GM12892 (cell line): ENCODE results near the gene KCNMA1.

Experiments used
- POLR2A ChIP-seq: IDR thresholded peaks from 2 replicates; pipeline ENCODE4 v1.6.1; 2011; ENCODE audit warnings: low read depth, low read length, control low read depth
- POLR2AphosphoS5 ChIP-seq: IDR thresholded peaks from 2 replicates; pipeline ENCODE4 v1.6.1; 2011; ENCODE audit warnings: low read depth, low read length, control low read depth
- TAF1 ChIP-seq: IDR thresholded peaks from 2 replicates; pipeline ENCODE4 v1.6.1; 2011; ENCODE audit warnings: low read depth, mild to moderate bottlenecking, control low read depth, low read length, borderline replicate concordance

DNA sequence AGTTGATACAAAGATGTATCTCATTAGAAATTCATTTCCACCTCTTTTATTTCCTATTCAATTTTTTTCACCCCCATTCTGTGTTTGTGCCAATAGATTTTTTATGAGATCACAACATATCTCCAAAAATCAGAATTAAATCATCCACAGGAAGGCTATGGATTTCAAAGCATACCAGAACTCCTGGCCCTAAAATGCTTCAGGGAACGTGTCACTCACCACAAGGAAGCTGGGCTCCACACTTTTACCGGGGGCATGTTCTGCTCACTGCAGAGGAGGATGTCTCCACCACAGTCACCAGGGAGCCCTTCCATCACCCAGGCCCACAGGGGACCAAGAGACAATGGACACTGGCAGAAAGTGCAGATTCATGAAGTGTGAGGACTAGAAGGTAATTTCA, 456.8 kb downstream of the KCNMA1 start:
- no peak for TF ChIP-seq POLR2A
- TF ChIP-seq TAF1: no peak
- TF ChIP-seq POLR2AphosphoS5: no peak
